Measurements from ENCODE around the gene GGA3.
A peak's percentile ranks its signal among the peaks of the same experiment; 100 is the strongest.
"Not testable (repeated sequence)": the region's sequence is repeated elsewhere in the genome, so short reads cannot be mapped to it uniquely, and the experiment has no call there.

GGA3 gene

GRCh38 chr17:75300280-75300679, 38.9 kb upstream of the GGA3 start:
- in situ Hi-C loops (cut with HindIII; ENCODE audit: low sequenced_read_pairs): no loop called here
- no peak overlapping the region for H3K4me3 ChIP-seq (ENCODE audit: low read depth, low read length)
- DNase-seq (ENCODE audit: low read depth, low spot score): no peak
- TF ChIP-seq CTCF (IDR thresholded peaks at IDR 0.05; ENCODE audit: low read depth, low read length): no peak

GRCh38 chr17:75295201-75296158, 34.1 kb upstream of the GGA3 start:
- no peak overlapping the region for H3K4me3 ChIP-seq (ENCODE audit: low read depth, low read length)
- in situ Hi-C loops (cut with HindIII; ENCODE audit: low sequenced_read_pairs): no loop called here
- TF ChIP-seq CTCF (IDR thresholded peaks at IDR 0.05; ENCODE audit: low read depth, low read length): no peak
- no peak for DNase-seq (ENCODE audit: low read depth, low spot score)

GRCh38 chr17:75292810-75293448, 31.5 kb upstream of the GGA3 start:
- H3K4me3 ChIP-seq (ENCODE audit: low read depth, low read length); in situ Hi-C loops (cut with HindIII; ENCODE audit: low sequenced_read_pairs); DNase-seq (ENCODE audit: low read depth, low spot score): not testable (repeated sequence)

GRCh38 chr17:75289832-75290337, 28.5 kb upstream of the GGA3 start:
- no peak for TF ChIP-seq CTCF (IDR thresholded peaks at IDR 0.05; ENCODE audit: low read depth, low read length)
- in situ Hi-C loops (cut with HindIII; ENCODE audit: low sequenced_read_pairs): no loop called here
- DNase-seq (ENCODE audit: low read depth, low spot score): peak; percentile 68
- peak overlapping the region; percentile 55 for H3K4me3 ChIP-seq (ENCODE audit: low read depth, low read length)

- TF ChIP-seq CTCF (IDR thresholded peaks at IDR 0.05; ENCODE audit: low read depth, low read length): no peak
- peak; percentile 99 for DNase-seq (ENCODE audit: low read depth, low spot score)
- in situ Hi-C loops (cut with HindIII; ENCODE audit: low sequenced_read_pairs): no loop called here
- peak within 1 kb of the TSS; percentile 55 for H3K4me3 ChIP-seq (ENCODE audit: low read depth, low read length)
Measured at GRCh38 chr17:75289115-75289831, 27.9 kb upstream of the GGA3 start, which contains the start of gene SLC25A19. Gene SLC25A19, minus strand, starts transcription at chr17:75289433. Its CDS starts 2,669 bp downstream, at chr17:75286764.

GRCh38 chr17:75288770-75289114, 27.3 kb upstream of the GGA3 start:
- in situ Hi-C loops (cut with HindIII; ENCODE audit: low sequenced_read_pairs): no loop called here
- H3K4me3 ChIP-seq (ENCODE audit: low read depth, low read length): peak overlapping the region; percentile 55
- no peak for DNase-seq (ENCODE audit: low read depth, low spot score)
- TF ChIP-seq CTCF (IDR thresholded peaks at IDR 0.05; ENCODE audit: low read depth, low read length): no peak

All from astrocyte of the spinal cord (primary cell).